Stomach (tissue), 9 donors: ENCODE results near the gene ISG20L2. TPM values are rescaled to one million over a fixed set of nuclear protein-coding genes. Genes with fewer than 3 reads are reported as not detected.

Experiments
- DNase-seq, 2 donors: peaks; one replicate each; pipeline versions ENCODE4 v3.0.0 to v3.0.0-alpha.2; 2013 to 2019
- H3K27ac ChIP-seq, 5 donors: fragments of 200-600 bp in 4 of 5; sonication (generic) in 4 of 5; one replicate each; pipeline ENCODE4 v1.5.1; 2013 to 2019; ENCODE audit warnings: mild to moderate bottlenecking in 1 of 5, moderate library complexity in 1 of 5
- H3K27me3 ChIP-seq, 3 donors: fragments of 200-600 bp; sonication (generic); one replicate each; pipeline ENCODE4 v1.5.1; 2017 to 2019; ENCODE audit warnings: mixed run types in 1 of 3
- H3K36me3 ChIP-seq, 4 donors: fragments of 200-600 bp; sonication (generic); 1 replicate in 3 of 4; 2 replicates in 1 of 4; pipeline ENCODE4 v1.5.1; 2016 to 2019
- H3K4me1 ChIP-seq, 4 donors: fragments of 200-600 bp; sonication (generic); one replicate each; pipeline ENCODE4 v1.5.1; 2016 to 2019
- H3K4me3 ChIP-seq, 4 donors: fragments of 200-600 bp; sonication (generic) in 3 of 4; one replicate each; pipeline ENCODE4 v1.5.1; 2016 to 2019; ENCODE audit warnings: mild to moderate bottlenecking in 1 of 4
- H3K9me3 ChIP-seq, 4 donors: fragments of 200-600 bp; sonication (generic); one replicate each; pipeline ENCODE4 v1.5.1; 2016 to 2019
- EP300 ChIP-seq: sonication (generic); formaldehyde crosslinking; IDR thresholded peaks from one replicate; pipeline ENCODE4 v1.6.1; 2017; ENCODE audit warnings: antibody characterized with exemption
- POLR2A ChIP-seq, 4 donors: fragments of 450-650 bp; IDR thresholded peaks; one replicate each; pipeline ENCODE4 v1.6.1; 2016; ENCODE audit warnings: antibody characterized with exemption in 4 of 4, control low read depth in 2 of 4, mild to moderate bottlenecking in 1 of 4, moderate library complexity in 1 of 4
- POLR2AphosphoS5 ChIP-seq, 3 donors: sonication (generic); formaldehyde crosslinking; IDR thresholded peaks; one replicate each; pipeline ENCODE4 v1.6.1; 2016; ENCODE audit warnings: antibody characterized with exemption in 3 of 3
- WGBS, 5 donors: extraction: QIAGEN DNeasy Blood & Tissue Kit in 3 of 5; methylation state at CpG; one replicate each; pipeline versions ENCODE4 v1.1.5 to v1.1.7; 2013 to 2018; 5-methylcytosine and 5-hydroxymethylcytosine counted together
- intact Hi-C: fragments of 100-400 bp; cut with DNase I; formaldehyde crosslinking; loops from one replicate; pipeline ENCODE4 v1.15.1; 2023; ENCODE audit warnings: low total_unique reads
- polyA plus RNA-seq, 3 donors: library from polyadenylated mRNA; stranded (reverse); fragments of 200-250 nt; gene quantifications; one replicate each; pipeline ENCODE4 v1.2.3, GENCODE V29; 2013
- total RNA-seq, 5 donors: library from RNA; depleted of rRNA; stranded (reverse); fragments of >200 nt; gene quantifications; one replicate each; pipeline versions ENCODE4 v1.1.0 to v1.2.3, GENCODE V29; 2014 to 2016
- TF ChIP-seq, protein P1 (sequence below), 7 experiments: fragments of 450-650 bp in 4 of 7; fragments of 200-600 bp in 3 of 7; sonication (generic) in 3 of 7; IDR thresholded peaks; one replicate each; pipeline ENCODE4 v1.5.1; 2016 to 2019; ENCODE audit warnings: antibody characterized with exemption in 7 of 7, control low read depth in 2 of 7, mild to moderate bottlenecking in 1 of 7
- donor health status: healthy with polysubstance abuse.
- donor health status: Bipolar disorder and iron deficiency.
- donor health status: healthy.

The ISG20L2 gene
- total and polyA plus RNA-seq, 8 donors, result 4.5 to 65.5 (median 11.7) TPM

DNA sequence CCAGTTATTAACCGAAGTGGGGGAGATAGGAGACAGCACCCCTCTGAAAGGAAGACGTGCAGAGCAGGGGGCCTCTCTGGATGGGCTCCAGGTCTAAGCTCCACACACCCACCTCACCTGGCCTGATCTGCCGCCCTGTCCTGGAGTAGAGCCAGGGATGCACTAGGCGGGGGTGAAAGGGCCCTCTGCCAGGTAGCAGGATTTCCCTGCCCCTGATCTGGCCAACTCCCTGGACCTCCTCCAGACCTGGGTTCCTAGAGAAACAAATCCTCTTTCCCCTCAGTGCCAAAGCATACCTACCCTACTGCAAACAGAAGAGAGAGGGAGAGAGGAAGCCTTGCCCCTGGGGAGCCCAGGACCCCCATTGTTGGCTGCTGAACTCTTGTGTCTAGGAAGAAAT, 25.2 kb downstream of the ISG20L2 start:
- Histone ChIP-seq H3K27me3 (peaks cover 0 to 87% (median 23%) of the 10 kb centered on the region in 3 donors), H3K9me3 (no peaks in the 10 kb centered on the region), H3K27ac (no peak overlapping the region), H3K4me3 (no peak overlapping the region), H3K4me1 (peaks cover 26 to 46% (median 39%) of the 10 kb centered on the region in 4 donors), H3K36me3 (no peaks in the 10 kb centered on the region)
- intact Hi-C loops, result no loop called here
- WGBS, 5 donors, result 45 to 63% (median 47%) methylated on average over 4 of the region's 4 CpGs
- DNase-seq, result no peak
- TF ChIP-seq EP300 (no peak), POLR2A (IDR thresholded peaks at IDR 0.05) (no peak), POLR2AphosphoS5 (IDR thresholded peaks at IDR 0.05) (no peak)
- TF ChIP-seq, protein P1, sequence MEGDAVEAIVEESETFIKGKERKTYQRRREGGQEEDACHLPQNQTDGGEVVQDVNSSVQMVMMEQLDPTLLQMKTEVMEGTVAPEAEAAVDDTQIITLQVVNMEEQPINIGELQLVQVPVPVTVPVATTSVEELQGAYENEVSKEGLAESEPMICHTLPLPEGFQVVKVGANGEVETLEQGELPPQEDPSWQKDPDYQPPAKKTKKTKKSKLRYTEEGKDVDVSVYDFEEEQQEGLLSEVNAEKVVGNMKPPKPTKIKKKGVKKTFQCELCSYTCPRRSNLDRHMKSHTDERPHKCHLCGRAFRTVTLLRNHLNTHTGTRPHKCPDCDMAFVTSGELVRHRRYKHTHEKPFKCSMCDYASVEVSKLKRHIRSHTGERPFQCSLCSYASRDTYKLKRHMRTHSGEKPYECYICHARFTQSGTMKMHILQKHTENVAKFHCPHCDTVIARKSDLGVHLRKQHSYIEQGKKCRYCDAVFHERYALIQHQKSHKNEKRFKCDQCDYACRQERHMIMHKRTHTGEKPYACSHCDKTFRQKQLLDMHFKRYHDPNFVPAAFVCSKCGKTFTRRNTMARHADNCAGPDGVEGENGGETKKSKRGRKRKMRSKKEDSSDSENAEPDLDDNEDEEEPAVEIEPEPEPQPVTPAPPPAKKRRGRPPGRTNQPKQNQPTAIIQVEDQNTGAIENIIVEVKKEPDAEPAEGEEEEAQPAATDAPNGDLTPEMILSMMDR (IDR thresholded peaks at IDR 0.05), result no peak

DNA sequence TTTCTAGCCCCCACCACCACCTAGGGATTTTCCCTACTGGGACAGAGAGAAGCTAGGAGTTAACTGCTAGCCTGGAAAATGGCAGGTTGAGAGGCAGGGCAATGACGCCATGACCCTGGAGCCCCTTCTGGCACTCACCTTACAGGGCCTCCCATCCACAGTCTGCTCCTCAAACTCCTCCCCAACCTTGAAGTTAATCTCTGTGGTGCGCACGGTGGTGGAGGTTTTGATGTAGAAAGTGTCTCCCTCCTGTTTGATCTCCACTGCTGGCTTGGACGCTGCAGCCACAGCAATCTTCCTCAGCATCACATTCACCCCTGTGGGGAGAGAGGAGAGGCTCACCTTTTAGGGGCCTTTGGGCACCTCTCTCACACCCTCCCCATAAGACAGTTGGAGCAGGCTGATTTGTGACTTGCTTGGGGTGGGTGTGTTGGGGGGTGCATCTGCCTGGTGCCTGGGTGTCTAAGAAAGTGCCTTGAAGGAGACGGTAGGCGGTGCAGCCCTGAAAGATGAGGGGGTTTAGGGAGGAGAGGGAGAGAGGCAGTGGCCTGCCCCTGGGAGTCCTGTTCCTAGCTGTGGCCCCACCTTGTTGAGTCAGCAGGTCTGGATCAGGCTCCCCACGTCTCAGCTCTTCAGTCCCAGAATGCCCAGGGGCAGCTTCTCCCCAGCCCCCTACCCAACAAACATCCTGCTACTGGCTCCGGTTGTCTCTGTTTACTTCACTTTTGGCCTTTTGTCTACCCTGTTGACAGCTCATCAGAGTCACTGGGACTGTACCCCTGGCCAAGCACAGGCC, 27.6 kb downstream of the ISG20L2 start:
- Histone ChIP-seq H3K4me3 (no peak overlapping the region), H3K27ac (no peak overlapping the region), H3K4me1 (peaks cover 18 to 30% (median 23%) of the 10 kb centered on the region in 4 donors), H3K27me3 (peaks cover 0 to 80% (median 23%) of the 10 kb centered on the region in 3 donors), H3K9me3 (no peaks in the 10 kb centered on the region), H3K36me3 (no peaks in the 10 kb centered on the region)
- DNase-seq, result no peak
- WGBS, 5 donors, result 75 to 83% (median 79%) methylated on average over 8 of the region's 8 CpGs
- no peak for TF ChIP-seq POLR2A (IDR thresholded peaks at IDR 0.05)
- TF ChIP-seq EP300, result no peak
- no peak for TF ChIP-seq POLR2AphosphoS5 (IDR thresholded peaks at IDR 0.05)
- TF ChIP-seq, protein P1 (IDR thresholded peaks at IDR 0.05), result no peak
- intact Hi-C loops, result no loop called here

DNA sequence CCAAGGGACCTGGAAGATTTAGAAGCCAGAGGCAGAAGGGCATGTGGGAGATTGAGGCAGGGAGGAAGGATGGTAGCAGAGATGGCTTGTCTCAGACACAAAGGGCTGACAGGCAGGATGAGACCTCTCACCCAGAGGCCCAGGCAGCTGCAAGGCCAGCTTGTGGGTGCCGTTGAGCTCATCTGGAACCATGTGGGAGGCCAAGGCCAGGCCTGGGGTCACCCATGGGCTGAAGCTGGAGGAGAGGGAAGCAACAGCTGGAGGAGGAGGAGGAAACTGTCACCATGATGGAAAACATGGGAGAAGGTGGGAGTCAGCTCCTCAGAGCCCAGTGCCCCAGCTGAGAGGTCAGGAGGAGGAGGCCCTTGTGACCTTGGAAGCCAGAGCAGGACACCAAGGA, 29.6 kb downstream of the ISG20L2 start:
- H3K27ac ChIP-seq, result no peak overlapping the region
- intact Hi-C loops, result no loop called here

DNA sequence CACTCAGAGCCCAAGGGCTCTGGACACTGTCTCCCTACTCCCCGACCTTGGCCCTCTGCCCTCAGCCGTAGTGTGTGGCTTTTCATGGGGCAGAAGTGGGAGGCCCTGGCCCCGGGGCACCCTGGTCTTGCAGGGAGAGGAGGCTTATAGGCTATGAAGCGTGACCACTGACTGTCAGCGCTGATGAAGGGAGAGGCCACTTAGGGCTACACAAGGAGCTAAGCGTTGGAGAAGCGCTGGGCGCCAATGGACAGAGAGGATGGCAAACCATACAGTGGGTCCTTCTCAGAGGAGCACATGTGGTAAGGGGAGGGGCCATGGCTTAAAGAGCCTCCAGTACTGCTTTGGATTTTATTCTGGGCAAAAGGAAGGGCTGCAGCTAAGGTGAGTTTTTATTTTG, 31.1 kb downstream of the ISG20L2 start:
- Histone ChIP-seq H3K27me3 (peaks cover 0 to 67% (median 8%) of the 10 kb centered on the region in 3 donors), H3K4me1 (peaks cover 3 to 22% (median 17%) of the 10 kb centered on the region in 4 donors), H3K36me3 (no peaks in the 10 kb centered on the region), H3K9me3 (no peaks in the 10 kb centered on the region), H3K27ac (no peak overlapping the region), H3K4me3 (no peak overlapping the region)
- intact Hi-C loops, result no loop called here
- TF ChIP-seq, protein P1 (IDR thresholded peaks at IDR 0.05), result no peak
- TF ChIP-seq EP300 (no peak), POLR2AphosphoS5 (IDR thresholded peaks at IDR 0.05) (no peak), POLR2A (IDR thresholded peaks at IDR 0.05) (no peak)
- no peak for DNase-seq
- WGBS, 5 donors, result 78 to 88% (median 84%) methylated on average over 8 of the region's 8 CpGs

More for the DNA sequence above, 29.6 kb downstream of the ISG20L2 start:
- TF ChIP-seq EP300, result no peak
- TF ChIP-seq POLR2AphosphoS5 (IDR thresholded peaks at IDR 0.05), result no peak
- TF ChIP-seq, protein P1 (IDR thresholded peaks at IDR 0.05), result no peak
- no peak for TF ChIP-seq POLR2A (IDR thresholded peaks at IDR 0.05)
- H3K4me3 ChIP-seq, result no peak overlapping the region
- no peaks in the 10 kb centered on the region for H3K9me3 ChIP-seq
- peaks cover 0 to 16% (median 12%) of the 10 kb centered on the region in 4 donors for H3K4me1 ChIP-seq
- no peak for DNase-seq
- 47 to 75% (median 67%) methylated on average over 1 of the region's 1 CpG for WGBS, 5 donors
- no peaks in the 10 kb centered on the region for H3K36me3 ChIP-seq
- peaks cover 0 to 67% (median 12%) of the 10 kb centered on the region in 3 donors for H3K27me3 ChIP-seq
